HG03575 (cell line): ENCODE data around the gene LSM6.

Experiments
- ATAC-seq: cut with Tn5 transposase; IDR thresholded peaks from one replicate; pipeline ENCODE4 v1.9.1; 2021; ENCODE audit not compliant: unreplicated experiment, insufficient number of reproducible peaks, low FRiP score; ENCODE audit errors: extremely low read depth

The LSM6 gene

DNA sequence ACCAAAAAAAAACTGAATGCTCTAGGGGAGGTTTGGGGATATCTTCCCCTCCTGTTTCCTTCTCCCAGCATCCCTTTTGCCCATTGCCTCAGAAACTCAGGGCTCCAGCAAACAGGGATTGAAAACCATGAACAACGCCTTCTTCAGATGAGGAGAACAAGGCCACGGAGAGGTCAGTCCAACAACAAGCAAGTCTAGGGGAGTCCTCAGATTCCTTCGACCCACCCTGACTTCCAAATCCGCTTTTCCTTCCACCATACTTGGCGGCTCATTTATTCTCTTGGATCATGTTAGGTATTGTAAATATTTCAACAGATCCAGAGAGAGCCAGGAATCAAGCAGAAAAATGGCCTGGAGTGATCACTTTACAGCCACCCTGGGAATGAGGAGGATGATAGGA lies 60.7 kb downstream of the LSM6 start:
- no peak for ATAC-seq

GRCh38 chr4:146237092-146237491 lies 61.6 kb downstream of the LSM6 start:
- ATAC-seq, result no peak

DNA sequence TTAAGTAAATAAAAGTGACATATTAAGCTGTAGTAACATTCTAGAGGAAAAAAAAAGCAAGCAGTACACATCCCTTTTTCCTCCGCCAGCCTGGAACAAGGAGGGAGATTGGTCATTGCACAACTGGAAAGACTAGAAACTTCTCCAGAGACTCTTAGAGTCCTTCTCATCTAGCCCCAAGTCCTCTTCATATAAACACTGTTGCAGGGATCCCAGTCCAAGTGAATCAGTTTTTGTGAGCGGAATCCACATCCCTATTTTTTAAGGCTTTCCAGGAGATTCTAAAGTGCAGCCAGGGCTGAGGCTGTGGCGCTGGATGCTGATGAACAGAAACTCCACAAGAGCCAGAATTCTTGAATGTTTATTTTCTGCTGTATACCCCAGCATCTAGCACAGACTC lies 62.6 kb downstream of the LSM6 start:
- no peak for ATAC-seq
